ENCODE results near the gene TTLL11.

Gene TTLL11

GRCh38 chr9:121860744-121861143 is 232.4 kb downstream of the TTLL11 start:
- Histone ChIP-seq H3K79me2 (ENCODE audit: insufficient read depth, low read length) (no peaks in the 10 kb centered on the region), H3F3A (ENCODE audit: low read depth) (no peaks in the 10 kb centered on the region), H3K9me3 (ENCODE audit: insufficient read depth, low read depth, low read length) (no peaks in the 10 kb centered on the region), H4K20me1 (ENCODE audit: insufficient read depth, low read length, poor library complexity, severe bottlenecking) (no peaks in the 10 kb centered on the region), H3K27me3 (ENCODE audit: insufficient read depth, low read length, poor library complexity, severe bottlenecking) (no peaks in the 10 kb centered on the region), H3K36me3 (ENCODE audit: insufficient read depth, low read length) (peaks cover 25% of the 10 kb centered on the region; the same call in 1 of the 2 replicates), H3K9ac (ENCODE audit: low read depth, low read length, poor library complexity, severe bottlenecking) (no peak overlapping the region), H3K4me1 (ENCODE audit: insufficient read depth, low read length, poor library complexity, severe bottlenecking) (peaks cover 7% of the 10 kb centered on the region), H3K4me3 (ENCODE audit: low read length, poor library complexity, severe bottlenecking) (no peak overlapping the region), H3K4me2 (ENCODE audit: low read depth, low read length, poor library complexity, severe bottlenecking) (no peak overlapping the region), H2AFZ (ENCODE audit: low read length) (no peak overlapping the region), H3K9me2 (replicated peaks; ENCODE audit: low read depth, low read length) (no peaks in the 10 kb centered on the region)
- TF ChIP-seq CTCF (conservative IDR thresholded peaks at IDR 0.05; ENCODE audit: low read length) (no peak), EZH2phosphoT487 (IDR thresholded peaks at IDR 0.05; ENCODE audit: borderline replicate concordance) (no peak)

GRCh38 chr9:121860213-121860612 is 232.9 kb downstream of the TTLL11 start:
- Histone ChIP-seq H3K79me2 (ENCODE audit: insufficient read depth, low read length) (no peaks in the 10 kb centered on the region), H3K27me3 (ENCODE audit: insufficient read depth, low read length, poor library complexity, severe bottlenecking) (no peaks in the 10 kb centered on the region)
- TF ChIP-seq CTCF (conservative IDR thresholded peaks at IDR 0.05; ENCODE audit: low read length) (no peak), EZH2phosphoT487 (IDR thresholded peaks at IDR 0.05; ENCODE audit: borderline replicate concordance) (no peak)

GRCh38 chr9:121859646-121860045 is 233.5 kb downstream of the TTLL11 start:
- peaks cover 25% of the 10 kb centered on the region; the same call in 1 of the 2 replicates for H3K36me3 ChIP-seq (ENCODE audit: insufficient read depth, low read length)
- H3K9me3 ChIP-seq (ENCODE audit: insufficient read depth, low read depth, low read length), result no peaks in the 10 kb centered on the region
- H3K9ac ChIP-seq (ENCODE audit: low read depth, low read length, poor library complexity, severe bottlenecking), result no peak overlapping the region
- TF ChIP-seq CTCF (conservative IDR thresholded peaks at IDR 0.05; ENCODE audit: low read length), result no peak
- no peak for TF ChIP-seq EZH2phosphoT487 (IDR thresholded peaks at IDR 0.05; ENCODE audit: borderline replicate concordance)
- H3K27me3 ChIP-seq (ENCODE audit: insufficient read depth, low read length, poor library complexity, severe bottlenecking), result no peaks in the 10 kb centered on the region
- H3K79me2 ChIP-seq (ENCODE audit: insufficient read depth, low read length), result no peaks in the 10 kb centered on the region
- H3K4me1 ChIP-seq (ENCODE audit: insufficient read depth, low read length, poor library complexity, severe bottlenecking), result peaks cover 7% of the 10 kb centered on the region
- H3K4me3 ChIP-seq (ENCODE audit: low read length, poor library complexity, severe bottlenecking), result no peak overlapping the region
- H3K4me2 ChIP-seq (ENCODE audit: low read depth, low read length, poor library complexity, severe bottlenecking), result no peak overlapping the region
- H2AFZ ChIP-seq (ENCODE audit: low read length), result no peak overlapping the region
- H3F3A ChIP-seq (ENCODE audit: low read depth), result no peaks in the 10 kb centered on the region
- no peaks in the 10 kb centered on the region for H4K20me1 ChIP-seq (ENCODE audit: insufficient read depth, low read length, poor library complexity, severe bottlenecking)
- H3K9me2 ChIP-seq (replicated peaks; ENCODE audit: low read depth, low read length), result no peaks in the 10 kb centered on the region

More at GRCh38 chr9:121860213-121860612, 232.9 kb downstream of the TTLL11 start:
- Histone ChIP-seq H3K4me2 (ENCODE audit: low read depth, low read length, poor library complexity, severe bottlenecking) (no peak overlapping the region), H3K4me1 (ENCODE audit: insufficient read depth, low read length, poor library complexity, severe bottlenecking) (peaks cover 7% of the 10 kb centered on the region), H3K9me3 (ENCODE audit: insufficient read depth, low read depth, low read length) (no peaks in the 10 kb centered on the region), H3K9me2 (replicated peaks; ENCODE audit: low read depth, low read length) (no peaks in the 10 kb centered on the region), H2AFZ (ENCODE audit: low read length) (no peak overlapping the region), H3K36me3 (ENCODE audit: insufficient read depth, low read length) (peaks cover 25% of the 10 kb centered on the region; the same call in 1 of the 2 replicates), H3K9ac (ENCODE audit: low read depth, low read length, poor library complexity, severe bottlenecking) (no peak overlapping the region), H3F3A (ENCODE audit: low read depth) (no peaks in the 10 kb centered on the region), H3K4me3 (ENCODE audit: low read length, poor library complexity, severe bottlenecking) (no peak overlapping the region), H4K20me1 (ENCODE audit: insufficient read depth, low read length, poor library complexity, severe bottlenecking) (no peaks in the 10 kb centered on the region)

Measured in Loucy (cell line).